GM18498 (cell line): ENCODE results near the gene CEACAM5.
"Not testable (repeated sequence)": the region's sequence is repeated elsewhere in the genome, so short reads cannot be mapped to it uniquely, and the experiment has no call there.

ENCODE experiments used
- ATAC-seq: cut with Tn5 transposase; IDR thresholded peaks from one replicate; pipeline ENCODE4 v1.9.1; 2021; ENCODE audit warnings: mild to moderate bottlenecking, moderate library complexity; ENCODE audit not compliant: unreplicated experiment

The CEACAM5 gene

GRCh38 chr19:41739361-41739760 lies 30.9 kb downstream of the CEACAM5 start:
- ATAC-seq: no peak

GRCh38 chr19:41740415-41741243 lies 32.2 kb downstream of the CEACAM5 start:
- no peak for ATAC-seq

- no peak for ATAC-seq
These were observed 32.8 kb downstream of the CEACAM5 start for GRCh38 chr19:41741244-41741554.

GRCh38 chr19:41744850-41745249 lies 36.4 kb downstream of the CEACAM5 start:
- ATAC-seq: no peak

- ATAC-seq: no peak
These were observed 37.3 kb downstream of the CEACAM5 start for GRCh38 chr19:41745756-41746155.

GRCh38 chr19:41746593-41747227 lies 38.3 kb downstream of the CEACAM5 start:
- no peak for ATAC-seq

GRCh38 chr19:41748012-41748411 lies 39.6 kb downstream of the CEACAM5 start:
- no peak for ATAC-seq

GRCh38 chr19:41750248-41751134 lies 42.1 kb downstream of the CEACAM5 start:
- not testable (repeated sequence) for ATAC-seq

- no peak for ATAC-seq
These were observed 44.7 kb downstream of the CEACAM5 start for GRCh38 chr19:41753159-41753558.

GRCh38 chr19:41753936-41754529 lies 45.6 kb downstream of the CEACAM5 start:
- no peak for ATAC-seq

GRCh38 chr19:41755328-41755913 lies 47.0 kb downstream of the CEACAM5 start, which contains the start of gene CEACAM6:
CEACAM6 (plus strand) TSS chr19:41755530; CDS start chr19:41755639, 109 bp downstream.
- no peak for ATAC-seq

GRCh38 chr19:41758846-41759245 lies 50.4 kb downstream of the CEACAM5 start:
- no peak for ATAC-seq

GRCh38 chr19:41767115-41767514 lies 58.7 kb downstream of the CEACAM5 start:
- no peak for ATAC-seq

- ATAC-seq: not testable (repeated sequence)
These were observed 59.7 kb downstream of the CEACAM5 start for GRCh38 chr19:41768105-41768504.

GRCh38 chr19:41769608-41770007 lies 61.2 kb downstream of the CEACAM5 start:
- no peak for ATAC-seq

GRCh38 chr19:41771410-41771809 lies 63.0 kb downstream of the CEACAM5 start:
- ATAC-seq: no peak

- ATAC-seq: no peak
These were observed 66.1 kb downstream of the CEACAM5 start for GRCh38 chr19:41774515-41774980.

GRCh38 chr19:41776700-41777099 lies 68.3 kb downstream of the CEACAM5 start:
- ATAC-seq: no peak
